Stimulated activated CD8-positive, alpha-beta memory T cell treated with anti-CD3 and anti-CD28 coated beads, Interleukin-4, amount 100 ng/mL, for 4 hours (primary cell): ENCODE measurements around the gene TSSK6.

Experiments
- DNase-seq, 2 donors: peaks; one replicate each; pipeline ENCODE4 v3.0.0-alpha.2; 2020; ENCODE audit warnings: low read depth in 2 of 2, low spot score in 1 of 2

TSSK6 gene

DNA sequence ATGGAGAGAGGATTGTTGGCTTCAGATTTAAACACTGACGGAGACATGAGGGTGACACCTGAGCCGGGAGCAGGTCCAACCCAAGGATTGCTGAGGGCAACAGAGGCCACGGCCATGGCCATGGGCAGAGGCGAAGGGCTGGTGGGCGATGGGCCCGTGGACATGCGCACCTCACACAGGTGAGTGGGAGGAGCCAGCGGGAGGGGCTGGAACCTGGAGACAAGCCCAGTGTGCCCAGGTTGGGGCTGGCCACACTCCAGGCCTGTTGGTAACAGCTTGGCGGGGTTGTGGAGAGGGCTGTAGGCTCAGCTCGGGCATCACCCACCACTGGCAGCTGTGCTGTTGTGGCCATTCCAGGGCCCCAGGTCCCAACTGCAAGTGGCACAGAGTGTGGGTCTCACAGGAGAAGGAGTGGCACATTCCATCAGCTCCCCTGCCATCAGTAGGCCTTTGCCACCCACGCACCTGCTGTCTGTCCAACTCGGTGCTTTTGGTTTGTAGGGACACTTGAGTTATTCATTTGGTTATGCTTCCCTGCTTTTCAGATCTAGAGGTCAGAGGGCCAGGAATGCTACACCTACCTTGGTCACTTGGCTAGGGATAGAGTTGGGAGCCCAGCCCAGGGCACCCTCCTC is 49.8 kb downstream of the TSSK6 start:
- DNase-seq = no peak

DNA sequence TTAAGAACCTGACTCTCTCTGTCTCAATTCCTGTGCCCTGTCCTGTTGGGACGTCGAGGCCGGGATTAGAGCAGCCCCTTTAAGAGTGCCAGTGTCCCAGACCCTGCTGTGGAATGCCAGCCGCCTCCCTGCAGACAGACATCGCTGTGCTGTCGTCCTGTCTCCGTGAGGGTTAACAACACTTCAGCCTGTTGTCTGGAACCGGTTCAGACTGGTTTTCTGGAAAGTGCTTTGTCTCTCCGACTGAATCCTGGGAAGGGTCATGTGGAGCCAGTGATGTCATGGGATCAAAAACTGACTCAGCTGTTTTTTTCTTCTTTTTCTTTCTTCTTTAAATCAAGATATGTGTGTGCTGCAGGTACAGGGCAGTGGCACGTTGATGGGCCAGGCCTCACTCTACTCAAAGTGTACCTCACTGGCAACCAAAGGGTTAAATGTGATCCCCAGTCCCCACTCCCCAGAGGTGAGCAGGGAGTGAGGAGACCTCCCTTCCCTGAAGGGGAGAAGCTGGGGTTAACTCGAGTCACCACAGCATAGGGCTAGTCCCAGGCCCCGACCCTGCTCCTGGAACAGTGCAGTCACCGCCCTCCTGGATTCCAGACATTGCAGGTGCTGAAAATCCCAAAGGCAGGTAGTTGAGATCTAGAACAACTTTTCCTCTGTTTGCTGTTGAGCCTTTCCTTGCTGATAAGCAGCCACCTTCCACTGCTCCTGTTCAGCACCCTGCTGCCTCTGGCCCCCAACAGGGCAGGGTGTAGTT is 50.8 kb downstream of the TSSK6 start:
- no peak for DNase-seq
